GM19468 (cell line): ENCODE results near the gene KANSL1L.

Source experiments
- ATAC-seq: cut with Tn5 transposase; IDR thresholded peaks from one replicate; pipeline ENCODE4 v1.9.1; 2021; ENCODE audit warnings: mild to moderate bottlenecking, moderate library complexity, moderate number of reproducible peaks; ENCODE audit not compliant: unreplicated experiment; ENCODE audit errors: extremely low read depth

KANSL1L gene

GRCh38 chr2:210002158-210003157 is 168.8 kb downstream of the KANSL1L start, which contains the start of gene RPE:
TSS of gene RPE (plus strand) at chr2:210002638. CDS start at chr2:210002662, 24 bp downstream.
- peak; percentile 100 for ATAC-seq

- no peak for ATAC-seq
These were observed 170.5 kb downstream of the KANSL1L start for GRCh38 chr2:210000464-210001324.

GRCh38 chr2:209998596-209998995 is 172.6 kb downstream of the KANSL1L start:
- no peak for ATAC-seq

GRCh38 chr2:209993968-209994367 is 177.2 kb downstream of the KANSL1L start:
- no peak for ATAC-seq

GRCh38 chr2:209990838-209991237 is 180.4 kb downstream of the KANSL1L start:
- ATAC-seq, result no peak

- no peak for ATAC-seq
These were observed 183.2 kb downstream of the KANSL1L start for GRCh38 chr2:209988010-209988409.

- ATAC-seq, result no peak
These were observed 184.8 kb downstream of the KANSL1L start for GRCh38 chr2:209986415-209986814.

GRCh38 chr2:209985874-209986273 is 185.3 kb downstream of the KANSL1L start:
- ATAC-seq, result no peak

- no peak for ATAC-seq
These were observed 186.9 kb downstream of the KANSL1L start for GRCh38 chr2:209984291-209984690.

- ATAC-seq, result peak; percentile 49
These were observed 193.6 kb downstream of the KANSL1L start for GRCh38 chr2:209977386-209978239.

GRCh38 chr2:209976698-209977385 is 194.4 kb downstream of the KANSL1L start:
- peak; percentile 73 for ATAC-seq

GRCh38 chr2:209974576-209974975 is 196.6 kb downstream of the KANSL1L start:
- no peak for ATAC-seq

GRCh38 chr2:209973328-209973727 is 197.9 kb downstream of the KANSL1L start:
- no peak for ATAC-seq
